Fibroblast of lung (primary cell): Measurements from ENCODE around the gene ZNF599. TPM values are rescaled to one million over a fixed set of nuclear protein-coding genes. Genes with fewer than 3 reads are reported as not detected.

Experiments used
- DNase-seq, 2 donors: peaks; one replicate each; pipeline versions ENCODE4 v3.0.0 to v3.0.0-alpha.2; 2010; ENCODE audit warnings: low read depth in 2 of 2
- H2AFZ ChIP-seq: 2 replicates; pipeline ENCODE4 v1.5.1; 2012; ENCODE audit warnings: low read length, control low read depth, inconsistent platforms
- H3K27ac ChIP-seq: 2 replicates; pipeline ENCODE4 v1.5.1; 2011; ENCODE audit warnings: low read length, control low read depth; ENCODE audit not compliant: insufficient read depth
- H3K27me3 ChIP-seq: 2 replicates; pipeline ENCODE4 v1.5.1; 2011; ENCODE audit warnings: mild to moderate bottlenecking, low read length; ENCODE audit not compliant: control insufficient read depth, insufficient read depth
- H3K36me3 ChIP-seq: 2 replicates; pipeline ENCODE4 v1.5.1; 2011; ENCODE audit warnings: low read length; ENCODE audit not compliant: control insufficient read depth, insufficient read depth
- H3K4me1 ChIP-seq: 2 replicates; pipeline ENCODE4 v1.5.1; 2011; ENCODE audit warnings: low read length; ENCODE audit not compliant: control insufficient read depth, insufficient read depth; ENCODE audit errors: extremely low read depth
- H3K4me2 ChIP-seq: 2 replicates; pipeline ENCODE4 v1.5.1; 2011; ENCODE audit warnings: low read length, control low read depth; ENCODE audit not compliant: insufficient read depth; ENCODE audit errors: extremely low read depth
- H3K4me3 ChIP-seq, 4 experiments: fragments of 200-600 bp in 1 of 4; sonication (generic) in 1 of 4; replicated peaks in 1 of 4; 2 replicates each; pipeline ENCODE4 v1.5.1; 2011 to 2016; ENCODE audit warnings: low read length in 4 of 4, low read depth in 3 of 4, mild to moderate bottlenecking in 3 of 4, control low read depth in 2 of 4, inconsistent platforms in 1 of 4, mixed read lengths in 1 of 4; ENCODE audit not compliant: insufficient read depth in 1 of 4; ENCODE audit errors: control extremely low read depth in 1 of 4
- H3K79me2 ChIP-seq: 2 replicates; pipeline ENCODE4 v1.5.1; 2012; ENCODE audit warnings: mild to moderate bottlenecking, low read length, inconsistent platforms; ENCODE audit not compliant: control insufficient read depth, insufficient read depth
- H3K9ac ChIP-seq: 2 replicates; pipeline ENCODE4 v1.5.1; 2011; ENCODE audit warnings: mild to moderate bottlenecking, low read length, control low read depth; ENCODE audit not compliant: insufficient read depth
- H3K9me3 ChIP-seq: 2 replicates; pipeline ENCODE4 v1.5.1; 2012; ENCODE audit warnings: low read depth, low read length; ENCODE audit not compliant: control insufficient read depth, insufficient read depth
- H4K20me1 ChIP-seq: 2 replicates; pipeline ENCODE4 v1.5.1; 2011; ENCODE audit warnings: low read length; ENCODE audit not compliant: control insufficient read depth, insufficient read depth; ENCODE audit errors: extremely low read depth
- CTCF ChIP-seq, 2 donors: IDR thresholded peaks in 1 of 2; conservative IDR thresholded peaks in 1 of 2; 1 replicate in 1 of 2; 2 replicates in 1 of 2; pipeline ENCODE4 v1.5.1; 2011 to 2012; ENCODE audit warnings: low read length in 2 of 2, control low read depth in 1 of 2, inconsistent platforms in 1 of 2, low read depth in 1 of 2, mild to moderate bottlenecking in 1 of 2
- EZH2 ChIP-seq: IDR thresholded peaks from 2 replicates; pipeline ENCODE4 v1.5.1; 2012; ENCODE audit warnings: low read length, control low read depth, mild to moderate bottlenecking; ENCODE audit errors: missing control alignments
- polyA plus RNA-seq, 2 donors: library from polyadenylated mRNA; depleted of rRNA in 1 of 2; stranded (reverse) in 1 of 2; unstranded in 1 of 2; fragments of >200 nt; gene quantifications; 2 replicates each; pipeline ENCODE4 v1.2.1, GENCODE V29; 2011 to 2012; ENCODE audit warnings: missing spikeins in 1 of 2
- total RNA-seq: library from RNA; depleted of rRNA; stranded (reverse); fragments of >200 nt; gene quantifications from 2 replicates; pipeline ENCODE4 v1.2.1, GENCODE V29; 2014

Gene ZNF599
- total and polyA plus RNA-seq, 2 donors (not counting 1 experiment from before 2014, with no cell fraction given) = 4.0 to 5.4 TPM

- Histone ChIP-seq H3K4me2 (no peak overlapping the region), H3K27ac (no peak overlapping the region), H3K9ac (no peak overlapping the region), H3K9me3 (no peaks in the 10 kb centered on the region), H4K20me1 (no peaks in the 10 kb centered on the region), H3K36me3 (no peaks in the 10 kb centered on the region), H3K79me2 (no peaks in the 10 kb centered on the region), H3K27me3 (no peaks in the 10 kb centered on the region), H2AFZ (no peak overlapping the region), H3K4me1 (no peaks in the 10 kb centered on the region), H3K4me3 (no peak overlapping the region)
- no peak for TF ChIP-seq CTCF (conservative IDR thresholded peaks at IDR 0.05 in 1 of 2, IDR thresholded peaks at IDR 0.05 in 1 of 2; ENCODE audit: low read depth in 1 of 2, low read length in 2 of 2)
- TF ChIP-seq EZH2 = no peak
- DNase-seq = no peak
Measured at GRCh38 chr19:34794066-34794960, 21.3 kb upstream of the ZNF599 start.

DNA sequence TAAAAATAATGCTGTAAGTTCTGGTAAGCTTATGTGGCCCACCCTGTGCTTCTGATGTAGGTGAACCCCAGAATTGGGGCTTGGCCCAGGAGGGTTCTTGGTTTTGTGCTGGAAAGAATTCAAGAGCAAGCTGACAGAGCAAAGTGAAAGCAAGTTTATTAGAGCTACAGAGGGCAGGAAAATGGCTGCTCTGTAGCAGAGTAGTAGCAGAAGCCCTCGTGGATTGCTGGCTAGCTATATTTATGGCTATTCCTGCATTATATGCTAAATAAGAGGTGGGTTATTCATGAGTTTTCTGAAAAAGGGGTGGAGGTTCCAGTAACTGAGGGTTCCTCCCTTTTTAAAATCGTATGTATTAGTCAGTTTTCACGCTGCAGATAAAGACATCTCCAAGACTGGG lies 20.6 kb upstream of the ZNF599 start:
- Histone ChIP-seq H3K27ac (no peak overlapping the region), H3K9ac (no peak overlapping the region), H3K4me3 (peak overlapping the region in 1 of 4 experiments; percentile 28)

More for the DNA sequence above, 20.6 kb upstream of the ZNF599 start:
- DNase-seq = no peak
- TF ChIP-seq CTCF (conservative IDR thresholded peaks at IDR 0.05 in 1 of 2, IDR thresholded peaks at IDR 0.05 in 1 of 2; ENCODE audit: low read depth in 1 of 2, low read length in 2 of 2) (no peak), EZH2 (no peak)
- Histone ChIP-seq H4K20me1 (no peaks in the 10 kb centered on the region), H2AFZ (peak overlapping the region; percentile 0), H3K79me2 (no peaks in the 10 kb centered on the region), H3K4me1 (no peaks in the 10 kb centered on the region), H3K27me3 (no peaks in the 10 kb centered on the region), H3K4me2 (peak overlapping the region; percentile 2), H3K36me3 (no peaks in the 10 kb centered on the region), H3K9me3 (no peaks in the 10 kb centered on the region)
